COR-L47 (cell line): ENCODE data around the gene ZNF614.
"Not testable (repeated sequence)": the region's sequence is repeated elsewhere in the genome, so short reads cannot be mapped to it uniquely, and the experiment has no call there.

Experiments used
- DNase-seq: peaks from one replicate; lab custom pipeline; 2025; lab: John Stamatoyannopoulos, UW

Gene ZNF614

GRCh38 chr19:51986309-51987291 lies 41.6 kb downstream of the ZNF614 start, which contains the start of gene ZNF350:
Gene ZNF350, minus strand, starts transcription at chr19:51986840. Its CDS starts 12,480 bp downstream, at chr19:51974360.
- peak; percentile 90 for DNase-seq

DNA sequence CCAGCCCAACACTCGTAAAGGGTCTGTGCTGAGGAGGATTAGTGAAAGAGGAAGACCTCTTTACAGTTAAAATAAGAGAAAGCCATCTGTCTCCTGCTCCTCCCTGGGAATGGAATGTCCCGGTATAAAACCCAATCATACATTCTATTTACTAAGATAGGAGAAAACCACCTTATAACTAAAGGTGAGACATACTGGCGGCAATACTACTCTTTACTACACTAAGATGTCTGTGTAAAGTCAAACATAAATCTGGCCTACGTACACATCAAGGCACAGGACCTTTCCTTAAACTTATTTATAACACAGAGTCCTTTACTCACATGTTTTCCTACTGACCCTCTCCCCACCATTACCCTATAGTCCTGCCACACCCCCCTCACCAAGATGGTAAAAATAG lies 44.8 kb downstream of the ZNF614 start:
- no peak for DNase-seq

DNA sequence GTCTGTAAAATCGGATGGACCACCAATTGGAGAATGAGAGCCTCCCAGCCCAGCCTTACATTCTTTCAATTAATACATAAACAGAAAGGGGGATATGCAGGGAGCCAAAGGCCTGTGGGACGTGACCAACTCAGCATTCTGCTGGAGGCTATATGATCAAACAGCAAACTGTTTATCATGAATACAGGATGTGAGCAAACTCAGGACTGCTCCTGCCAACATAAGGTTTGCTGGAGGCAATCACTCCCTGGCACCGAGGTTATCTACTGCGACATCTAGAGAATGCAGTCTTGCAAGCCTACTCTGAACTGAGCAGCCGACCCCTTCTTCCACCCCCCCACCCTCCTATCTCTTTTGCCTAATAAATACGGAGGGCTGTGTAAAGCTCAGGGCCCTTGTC lies 47.3 kb downstream of the ZNF614 start:
- DNase-seq: not testable (repeated sequence)

DNA sequence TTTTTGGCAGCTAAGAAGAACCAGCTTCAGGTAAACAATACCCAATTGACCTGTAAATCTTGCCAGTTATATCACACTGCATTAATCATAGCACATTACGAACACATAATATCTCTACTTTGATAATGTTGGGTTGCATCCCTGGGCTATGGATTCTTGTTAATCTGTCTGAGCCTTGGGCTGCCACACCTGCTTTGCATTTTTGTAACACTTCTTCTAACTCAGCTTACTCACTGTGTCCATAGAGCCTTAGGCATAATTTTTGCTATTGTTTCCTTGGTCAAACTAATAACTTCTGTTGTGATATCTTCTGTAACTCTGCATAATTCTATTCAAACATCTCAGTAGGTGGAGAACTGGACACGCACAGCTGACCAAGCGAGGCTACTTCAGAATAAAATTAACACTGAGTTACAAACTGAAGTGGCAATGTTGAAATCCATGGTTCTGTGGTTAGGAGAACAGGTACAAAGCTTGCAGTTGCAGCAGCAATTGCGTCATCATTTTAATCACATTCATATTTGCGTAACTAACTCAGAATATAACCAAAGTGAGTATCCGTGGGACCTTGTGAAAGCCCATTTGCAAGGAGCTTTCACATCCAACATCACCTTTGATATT lies 48.0 kb downstream of the ZNF614 start:
- DNase-seq: no peak

DNA sequence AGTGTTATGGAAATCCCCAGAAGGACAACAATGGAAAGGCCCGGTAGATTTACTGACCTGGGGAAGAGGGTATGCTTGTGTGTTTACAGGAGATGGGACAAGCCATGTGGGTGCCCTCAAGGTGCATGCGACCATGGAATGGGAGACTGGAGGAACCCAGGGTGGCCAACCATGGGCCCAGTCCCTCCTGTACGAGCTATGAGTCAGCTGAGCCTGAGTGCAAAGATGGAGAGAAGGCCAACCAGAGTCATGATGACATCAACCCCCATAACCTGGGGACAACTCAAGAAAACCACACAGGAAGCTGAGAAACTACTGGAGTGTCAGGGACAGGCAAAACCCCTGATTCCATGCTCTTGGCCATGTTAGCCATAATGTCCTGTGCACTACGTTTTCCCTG lies 49.3 kb downstream of the ZNF614 start:
- no peak for DNase-seq

- no peak for DNase-seq
Observed at GRCh38 chr19:51977346-51977745, 50.8 kb downstream of the ZNF614 start.

- DNase-seq: no peak
Observed at GRCh38 chr19:51976852-51977251, 51.3 kb downstream of the ZNF614 start.

- DNase-seq: not testable (repeated sequence)
Observed at GRCh38 chr19:51975787-51976186, 52.4 kb downstream of the ZNF614 start.

DNA sequence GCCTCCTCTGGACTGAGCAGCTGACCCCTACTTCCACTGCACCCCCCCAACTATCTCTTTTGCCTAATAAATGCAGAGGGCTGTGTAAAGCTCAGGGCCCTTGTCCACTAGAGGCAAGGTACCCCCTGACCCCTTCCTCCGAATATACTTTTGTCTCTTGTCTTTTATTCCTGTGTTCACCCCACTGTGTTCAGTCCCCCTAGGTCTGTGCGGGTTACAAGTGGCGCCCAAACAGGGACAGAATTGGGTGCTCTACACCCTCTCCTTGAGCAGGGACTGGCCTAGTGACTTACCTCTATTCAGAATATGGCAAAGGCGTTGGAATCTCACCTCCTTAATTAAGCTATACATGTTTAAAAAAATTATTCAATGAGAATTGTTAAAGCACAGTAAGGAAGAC lies 56.6 kb downstream of the ZNF614 start:
- DNase-seq: no peak

DNA sequence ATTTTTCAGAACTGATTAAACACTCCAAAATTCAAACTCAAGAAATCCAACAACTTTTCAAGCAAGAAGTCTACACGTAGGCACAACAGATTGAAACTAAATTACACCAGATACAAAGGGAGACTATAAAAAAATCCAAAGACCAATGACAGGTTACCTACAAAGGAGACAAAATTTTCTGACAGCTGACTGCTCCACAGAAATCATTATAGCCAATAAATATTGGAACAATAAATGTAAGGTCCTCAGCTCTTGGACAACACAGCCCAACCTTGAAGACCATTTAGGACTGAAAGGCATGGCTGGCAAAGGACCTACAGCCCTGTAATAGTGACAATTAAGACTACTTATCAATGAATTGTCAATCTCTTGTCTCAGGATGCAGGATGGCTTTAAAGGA lies 57.5 kb downstream of the ZNF614 start:
- DNase-seq: no peak

GRCh38 chr19:51965583-51965982 lies 62.6 kb downstream of the ZNF614 start:
- DNase-seq: no peak
